ENCODE measurements around the gene C10orf53. TPM values are rescaled to one million over a fixed set of nuclear protein-coding genes. Genes with fewer than 3 reads are reported as not detected.

C10orf53 gene
- total and polyA plus RNA-seq, 8 donors = not detected

GRCh38 chr10:49649294-49649693, 30.2 kb upstream of the C10orf53 start:
- Histone ChIP-seq H3K36me3 (no peaks in the 10 kb centered on the region), H3K27ac (no peak overlapping the region), H3K4me1 (no peaks in the 10 kb centered on the region), H3K9me3 (no peaks in the 10 kb centered on the region), H3K27me3 (peaks cover 0 to 58% (median 0%) of the 10 kb centered on the region in 3 donors), H3K4me3 (no peak overlapping the region)
- intact Hi-C loops (cut with DNase I; ENCODE audit: low total_unique reads) = no loop called here
- 15 to 65% (median 18%) methylated on average over 4 to 17 of the region's 17 CpGs for WGBS, 5 donors
- peak; percentile 22 to 40 for DNase-seq
- TF ChIP-seq POLR2AphosphoS5 (IDR thresholded peaks at IDR 0.05) (no peak), CTCF (IDR thresholded peaks at IDR 0.05) (no peak), POLR2A (IDR thresholded peaks at IDR 0.05) (no peak), EP300 (IDR thresholded peaks at IDR 0.05) (no peak)

GRCh38 chr10:49649936-49650723, 29.3 kb upstream of the C10orf53 start:
- 46 to 58% (median 56%) methylated on average over 8 of the region's 8 CpGs for WGBS, 5 donors
- no peak overlapping the region for H3K4me3 ChIP-seq
- DNase-seq = peak in 1 of 2 donors; percentile 11
- H3K36me3 ChIP-seq = no peaks in the 10 kb centered on the region
- H3K27me3 ChIP-seq = peaks cover 0 to 57% (median 0%) of the 10 kb centered on the region in 3 donors
- H3K4me1 ChIP-seq = no peaks in the 10 kb centered on the region
- no peak for TF ChIP-seq CTCF (IDR thresholded peaks at IDR 0.05)
- TF ChIP-seq EP300 (IDR thresholded peaks at IDR 0.05) = no peak
- TF ChIP-seq POLR2A (IDR thresholded peaks at IDR 0.05) = no peak
- no peak for TF ChIP-seq POLR2AphosphoS5 (IDR thresholded peaks at IDR 0.05)
- intact Hi-C loops (cut with DNase I; ENCODE audit: low total_unique reads) = no loop called here
- no peak overlapping the region for H3K27ac ChIP-seq
- H3K9me3 ChIP-seq = no peaks in the 10 kb centered on the region

GRCh38 chr10:49650724-49651034, 28.8 kb upstream of the C10orf53 start:
- Histone ChIP-seq H3K27me3 (peaks cover 0 to 63% (median 0%) of the 10 kb centered on the region in 3 donors), H3K9me3 (no peaks in the 10 kb centered on the region), H3K27ac (no peak overlapping the region), H3K4me3 (no peak overlapping the region), H3K4me1 (no peaks in the 10 kb centered on the region), H3K36me3 (no peaks in the 10 kb centered on the region)
- no peak for DNase-seq
- 82 to 100% (median 88%) methylated on average over 1 of the region's 1 CpG for WGBS, 5 donors
- TF ChIP-seq EP300 (IDR thresholded peaks at IDR 0.05) (no peak), CTCF (IDR thresholded peaks at IDR 0.05) (no peak), POLR2A (IDR thresholded peaks at IDR 0.05) (no peak), POLR2AphosphoS5 (IDR thresholded peaks at IDR 0.05) (no peak)
- intact Hi-C loops (cut with DNase I; ENCODE audit: low total_unique reads) = no loop called here

GRCh38 chr10:49651039-49651835, 28.2 kb upstream of the C10orf53 start:
- intact Hi-C loops (cut with DNase I; ENCODE audit: low total_unique reads) = no loop called here
- Histone ChIP-seq H3K27ac (no peak overlapping the region), H3K27me3 (peaks cover 0 to 62% (median 0%) of the 10 kb centered on the region in 3 donors), H3K4me1 (no peaks in the 10 kb centered on the region), H3K36me3 (no peaks in the 10 kb centered on the region), H3K9me3 (no peaks in the 10 kb centered on the region), H3K4me3 (no peak overlapping the region)
- peak in 1 of 2 donors; percentile 20 for DNase-seq
- 73 to 83% (median 77%) methylated on average over 13 to 15 of the region's 15 CpGs for WGBS, 5 donors
- TF ChIP-seq POLR2AphosphoS5 (IDR thresholded peaks at IDR 0.05) (no peak), POLR2A (IDR thresholded peaks at IDR 0.05) (no peak), EP300 (IDR thresholded peaks at IDR 0.05) (no peak), CTCF (IDR thresholded peaks at IDR 0.05) (no peak)

All from stomach (tissue), 9 donors.